PC-9 (cell line): ENCODE results near the gene ERC2. TPM values are rescaled to one million over a fixed set of nuclear protein-coding genes. Genes with fewer than 3 reads are reported as not detected.

Source experiments
- BruUV-seq: library from RNA; stranded (reverse); fragments of 400-500 nt; replicated peaks from 2 replicates; lab custom pipeline; 2021; lab: Mats Ljungman, UMichigan
- CTCF ChIA-PET: fragments of 300-600 bp; sonication (Branson Sonifier 250); formaldehyde crosslinking; loops from one replicate; lab custom pipeline; 2022; ENCODE audit warnings: antibody characterized with exemption; lab: Charles Lee
- POLR2A ChIA-PET: fragments of 300-600 bp; sonication (Branson Sonifier 250); formaldehyde crosslinking; loops from one replicate; lab custom pipeline; 2022; ENCODE audit warnings: antibody characterized with exemption; ENCODE audit not compliant: unreplicated experiment; lab: Charles Lee
- DNase-seq, 2 experiments: peaks; one replicate each; pipeline versions ENCODE4 v3.0.0 to v3.0.0-alpha.2; 2015 to 2022; ENCODE audit warnings: mixed read lengths in 1 of 2
- H2AFZ ChIP-seq: fragments of 200-600 bp; sonication (generic); 2 replicates; pipeline ENCODE4 v1.8.1; 2017; ENCODE audit warnings: antibody characterized with exemption
- H3F3A ChIP-seq: fragments of 200-600 bp; sonication (generic); 2 replicates; pipeline ENCODE4 v1.8.1; 2017; ENCODE audit warnings: antibody characterized with exemption, mild to moderate bottlenecking, low read depth; ENCODE audit not compliant: insufficient read depth
- H3K27ac ChIP-seq: fragments of 200-600 bp; sonication (generic); 2 replicates; pipeline ENCODE4 v1.6.1; 2016; ENCODE audit warnings: mixed run types
- H3K27me3 ChIP-seq: fragments of 200-600 bp; sonication (generic); 2 replicates; pipeline ENCODE4 v1.6.1; 2016; ENCODE audit warnings: low read depth, mixed run types; ENCODE audit not compliant: insufficient read depth
- H3K36me3 ChIP-seq: fragments of 200-600 bp; sonication (generic); 2 replicates; pipeline ENCODE4 v1.6.1; 2016; ENCODE audit warnings: low read depth, mixed run types
- H3K4me1 ChIP-seq: fragments of 200-600 bp; sonication (generic); replicated peaks from 2 replicates; pipeline ENCODE4 v1.6.1; 2016; ENCODE audit warnings: mixed run types; ENCODE audit not compliant: insufficient read depth
- H3K4me2 ChIP-seq: fragments of 200-600 bp; sonication (generic); 2 replicates; pipeline ENCODE4 v1.6.1; 2017; ENCODE audit warnings: mixed run types
- H3K4me3 ChIP-seq: fragments of 200-600 bp; sonication (generic); 2 replicates; pipeline ENCODE4 v1.6.1; 2016; ENCODE audit warnings: mixed run types
- H3K79me2 ChIP-seq: fragments of 200-600 bp; sonication (generic); 2 replicates; pipeline ENCODE4 v1.6.1; 2017; ENCODE audit warnings: low read depth, mixed run types
- H3K9me2 ChIP-seq: fragments of 200-600 bp; sonication (generic); 2 replicates; pipeline ENCODE4 v1.8.1; 2017; ENCODE audit warnings: mild to moderate bottlenecking; ENCODE audit not compliant: insufficient read depth
- H3K9me3 ChIP-seq: fragments of 200-600 bp; sonication (generic); 2 replicates; pipeline ENCODE4 v1.8.1; 2016; ENCODE audit warnings: low read depth; ENCODE audit not compliant: insufficient read depth
- H4K20me1 ChIP-seq: fragments of 200-600 bp; sonication (generic); 2 replicates; pipeline ENCODE4 v1.8.1; 2017; ENCODE audit not compliant: insufficient read depth
- CTCF ChIP-seq: fragments of 200-600 bp; sonication (generic); conservative IDR thresholded peaks from 2 replicates; pipeline ENCODE4 v1.6.1; 2017; ENCODE audit warnings: mixed run types, antibody characterized with exemption, mild to moderate bottlenecking, moderate library complexity
- EZH2 ChIP-seq: fragments of 200-600 bp; sonication (generic); IDR thresholded peaks from 2 replicates; pipeline ENCODE4 v1.8.0; 2017; ENCODE audit warnings: antibody characterized with exemption, low read depth
- intact Hi-C: fragments of 100-400 bp; cut with micrococcal nuclease; formaldehyde crosslinking; loops from one replicate; pipeline ENCODE4 v1.10.0; 2022; ENCODE audit not compliant: unreplicated experiment
- total RNA-seq: library from RNA; stranded (reverse); gene quantifications from 2 replicates; pipeline ENCODE4 v1.2.3, GENCODE V29; 2021

ERC2 gene
- total RNA-seq, 1 experiment from 2014 or later: 1.4 TPM

DNA sequence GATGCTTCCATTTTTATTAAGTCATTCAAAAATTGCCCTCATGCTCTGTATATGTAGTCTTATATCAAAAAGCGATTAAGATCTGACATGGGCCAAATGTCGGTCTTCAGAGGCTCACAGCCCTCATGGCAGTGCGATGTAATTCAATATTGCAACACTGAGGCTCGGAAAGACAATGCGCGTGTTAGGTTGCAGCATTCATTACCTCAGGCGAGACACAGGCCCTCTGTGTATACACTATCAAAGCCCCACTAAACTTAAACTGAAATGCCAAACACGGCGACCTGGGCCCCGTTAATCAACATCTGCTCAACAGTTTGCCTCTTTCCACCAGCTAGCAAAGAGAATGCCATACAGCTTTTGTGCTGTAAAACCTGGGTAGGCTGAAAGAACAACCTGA, 413.4 kb downstream of the ERC2 start:
- Histone ChIP-seq H3K4me1 (no peaks in the 10 kb centered on the region), H3K4me2 (no peak overlapping the region), H4K20me1 (no peaks in the 10 kb centered on the region), H3K27me3 (0 out of 2 replicates have a peak, but pooled peaks cover 4% of the 10 kb centered on the region), H3K79me2 (no peaks in the 10 kb centered on the region), H3F3A (no peaks in the 10 kb centered on the region), H2AFZ (no peak overlapping the region), H3K4me3 (no peak overlapping the region), H3K9me2 (no peaks in the 10 kb centered on the region; the same call in 1 of the 2 replicates), H3K27ac (no peak overlapping the region), H3K9me3 (no peaks in the 10 kb centered on the region), H3K36me3 (no peaks in the 10 kb centered on the region)
- no peak for DNase-seq
- no TSS peak for BruUV-seq
- ChIA-PET POLR2A (no interaction called here), CTCF (no interaction called here)
- intact Hi-C loops: no loop called here
- TF ChIP-seq EZH2: no peak
- TF ChIP-seq CTCF: no peak

- Histone ChIP-seq H3K9me3 (no peaks in the 10 kb centered on the region), H3K4me1 (no peaks in the 10 kb centered on the region), H4K20me1 (no peaks in the 10 kb centered on the region), H3K27me3 (0 out of 2 replicates have a peak, but pooled peaks cover 4% of the 10 kb centered on the region), H3K27ac (no peak overlapping the region), H3K79me2 (no peaks in the 10 kb centered on the region), H3F3A (no peaks in the 10 kb centered on the region), H3K36me3 (no peaks in the 10 kb centered on the region), H3K9me2 (no peaks in the 10 kb centered on the region; the same call in 1 of the 2 replicates), H2AFZ (no peak overlapping the region), H3K4me2 (no peak overlapping the region), H3K4me3 (no peak overlapping the region)
- DNase-seq: no peak
- BruUV-seq: no TSS peak
- ChIA-PET POLR2A (no interaction called here), CTCF (interaction anchor here (0.6 kb wide), 1 partner anchor 587 kb away, joined by 6 read pairs; no protein-coding TSS in a partner anchor)
- no peak for TF ChIP-seq CTCF
- no peak for TF ChIP-seq EZH2
- intact Hi-C loops: no loop called here
These were observed 414.5 kb downstream of the ERC2 start for GRCh38 chr3:56053727-56054126.

GRCh38 chr3:56052188-56052587, 416.1 kb downstream of the ERC2 start:
- Histone ChIP-seq H3K27ac (no peak overlapping the region), H3K9me2 (no peaks in the 10 kb centered on the region; the same call in 1 of the 2 replicates), H3K4me1 (no peaks in the 10 kb centered on the region), H3K9me3 (no peaks in the 10 kb centered on the region), H3K36me3 (no peaks in the 10 kb centered on the region), H2AFZ (no peak overlapping the region), H3F3A (no peaks in the 10 kb centered on the region), H4K20me1 (no peaks in the 10 kb centered on the region), H3K27me3 (0 out of 2 replicates have a peak, but pooled peaks cover 4% of the 10 kb centered on the region), H3K4me3 (no peak overlapping the region), H3K79me2 (no peaks in the 10 kb centered on the region), H3K4me2 (no peak overlapping the region)
- ChIA-PET CTCF (no interaction called here), POLR2A (no interaction called here)
- no TSS peak for BruUV-seq
- TF ChIP-seq CTCF (no peak), EZH2 (no peak)
- intact Hi-C loops: no loop called here
- no peak for DNase-seq
